Transverse colon (tissue), 4 donors: ENCODE measurements around the gene ENPP1.

Source experiments
- CTCF ChIP-seq, 5 experiments: fragments of 200-600 bp in 3 of 5; fragments of 450-650 bp in 2 of 5; sonication (generic) in 3 of 5; IDR thresholded peaks; 1 replicate in 2 of 5; 2 replicates in 3 of 5; pipeline ENCODE4 v1.5.1; 2016 to 2017; ENCODE audit warnings: antibody characterized with exemption in 5 of 5, inconsistent platforms in 3 of 5, mild to moderate bottlenecking in 2 of 5, moderate library complexity in 1 of 5
- POLR2A ChIP-seq: fragments of 450-650 bp; IDR thresholded peaks from one replicate; pipeline ENCODE4 v1.6.1; 2016; ENCODE audit warnings: antibody characterized with exemption, mild to moderate bottlenecking, moderate library complexity
- POLR2AphosphoS5 ChIP-seq, 3 donors: sonication (generic); formaldehyde crosslinking; IDR thresholded peaks; one replicate each; pipeline ENCODE4 v1.6.1; 2016; ENCODE audit warnings: antibody characterized with exemption in 3 of 3

GRCh38 chr6:131898718-131899117 lies 90.9 kb downstream of the ENPP1 start:
- TF ChIP-seq CTCF (IDR thresholded peaks at IDR 0.05), result no peak
- no peak for TF ChIP-seq POLR2AphosphoS5 (IDR thresholded peaks at IDR 0.05)
- TF ChIP-seq POLR2A, result no peak
